ENCODE measurements around the gene RGL2. TPM values are rescaled to one million over a fixed set of nuclear protein-coding genes. Genes with fewer than 3 reads are reported as not detected.
A peak's percentile ranks its signal among the peaks of the same experiment; 100 is the strongest.
"Not testable (repeated sequence)": the region's sequence is repeated elsewhere in the genome, so short reads cannot be mapped to it uniquely, and the experiment has no call there.

The RGL2 gene, protein sequence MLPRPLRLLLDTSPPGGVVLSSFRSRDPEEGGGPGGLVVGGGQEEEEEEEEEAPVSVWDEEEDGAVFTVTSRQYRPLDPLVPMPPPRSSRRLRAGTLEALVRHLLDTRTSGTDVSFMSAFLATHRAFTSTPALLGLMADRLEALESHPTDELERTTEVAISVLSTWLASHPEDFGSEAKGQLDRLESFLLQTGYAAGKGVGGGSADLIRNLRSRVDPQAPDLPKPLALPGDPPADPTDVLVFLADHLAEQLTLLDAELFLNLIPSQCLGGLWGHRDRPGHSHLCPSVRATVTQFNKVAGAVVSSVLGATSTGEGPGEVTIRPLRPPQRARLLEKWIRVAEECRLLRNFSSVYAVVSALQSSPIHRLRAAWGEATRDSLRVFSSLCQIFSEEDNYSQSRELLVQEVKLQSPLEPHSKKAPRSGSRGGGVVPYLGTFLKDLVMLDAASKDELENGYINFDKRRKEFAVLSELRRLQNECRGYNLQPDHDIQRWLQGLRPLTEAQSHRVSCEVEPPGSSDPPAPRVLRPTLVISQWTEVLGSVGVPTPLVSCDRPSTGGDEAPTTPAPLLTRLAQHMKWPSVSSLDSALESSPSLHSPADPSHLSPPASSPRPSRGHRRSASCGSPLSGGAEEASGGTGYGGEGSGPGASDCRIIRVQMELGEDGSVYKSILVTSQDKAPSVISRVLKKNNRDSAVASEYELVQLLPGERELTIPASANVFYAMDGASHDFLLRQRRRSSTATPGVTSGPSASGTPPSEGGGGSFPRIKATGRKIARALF
- total RNA-seq (10 to 100 TPM; 83.3 to 94.6 TPM), polyA plus RNA-seq (ENCODE audit: insufficient read length in 6 of 6) (100 to 1,000 TPM; 133 to 157 (median 140) TPM)
- long read RNA-seq, donor 1, partial matches to known transcripts, result 51 of 59 reads
- long read RNA-seq, donor 1, other reads (novel, unspliced or antisense), result 0 of 59 reads
- long read RNA-seq, donor 2, partial matches to known transcripts, result 0 of 2 reads
- long read RNA-seq, donor 2, other reads (novel, unspliced or antisense), result 0 of 2 reads
- long read RNA-seq, donor 3, partial matches to known transcripts, result 0 of 4 reads
- long read RNA-seq, donor 3, other reads (novel, unspliced or antisense), result 0 of 4 reads
- long read RNA-seq, donor 4, partial matches to known transcripts, result 4 of 8 reads
- long read RNA-seq, donor 4, other reads (novel, unspliced or antisense), result 3 of 8 reads
- long read RNA-seq, donor 5, partial matches to known transcripts, result 49 of 55 reads
- long read RNA-seq, donor 5, other reads (novel, unspliced or antisense), result 0 of 55 reads
- long read RNA-seq, donor 6, transcript RGL2-247 (18 exons, 3,278 nt), result major isoform, 5 of 5 reads
- long read RNA-seq, donor 6, partial matches to known transcripts, result 0 of 5 reads
- long read RNA-seq, donor 6, other reads (novel, unspliced or antisense), result 0 of 5 reads
- long read RNA-seq, donor 7, partial matches to known transcripts, result 0 of 4 reads
- long read RNA-seq, donor 7, other reads (novel, unspliced or antisense), result 0 of 4 reads
- long read RNA-seq, donor 8, transcript RGL2-247 (18 exons, 3,278 nt), result major isoform, 6 of 7 reads
- long read RNA-seq, donor 8, partial matches to known transcripts, result 0 of 7 reads
- long read RNA-seq, donor 8, other reads (novel, unspliced or antisense), result 0 of 7 reads
- long read RNA-seq, donor 9, result 0 reads
- long read RNA-seq, donor 10, partial matches to known transcripts, result 2 of 6 reads
- long read RNA-seq, donor 10, other reads (novel, unspliced or antisense), result 4 of 6 reads
- long read RNA-seq, donor 11, partial matches to known transcripts, result 40 of 40 reads
- long read RNA-seq, donor 11, other reads (novel, unspliced or antisense), result 0 of 40 reads
- long read RNA-seq, donor 12, partial matches to known transcripts, result 0 of 2 reads
- long read RNA-seq, donor 12, other reads (novel, unspliced or antisense), result 0 of 2 reads

DNA sequence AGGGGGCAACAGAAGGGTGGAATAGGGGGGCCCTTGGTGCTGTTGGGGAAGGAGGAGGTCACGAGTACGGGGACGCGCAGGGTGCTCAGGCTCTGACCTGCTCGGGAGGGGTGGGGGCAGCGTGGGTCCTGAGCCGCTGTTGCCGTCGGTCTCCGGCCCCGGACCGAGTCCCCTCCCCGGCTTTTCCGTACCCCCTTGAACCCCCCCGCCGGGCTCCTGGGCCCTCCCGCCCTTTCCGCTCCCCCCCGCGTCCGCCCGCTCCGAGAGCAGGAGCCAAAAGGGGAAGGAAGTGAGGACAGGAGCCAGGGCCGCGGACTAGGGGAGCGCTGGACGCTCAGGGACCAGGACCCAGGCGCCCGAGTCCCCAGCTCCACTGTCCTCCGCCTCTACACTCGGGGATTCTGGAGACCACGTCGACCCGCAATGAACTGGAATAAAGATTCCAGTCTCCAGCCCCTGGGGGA lies at the start of gene RGL2:
Gene RGL2, minus strand, starts transcription at position 170 of the 464 bp plus-strand sequence. CDS start 332 bp downstream, outside the sequence.
- Histone ChIP-seq H3K27ac (peak within 1 kb of the TSS; percentile 97), H3K4me1 (peaks cover 12 to 47% of the 10 kb centered on the region in 2 donors), H3K4me3 (peak within 1 kb of the TSS; percentile 61 to 65), H3K9me3 (no peaks in the 10 kb centered on the region), H3K27me3 (no peaks in the 10 kb centered on the region), H3K36me3 (peaks cover 0 to 64% of the 10 kb centered on the region in 2 donors)
- intact Hi-C loops (cut with DNase I), result no loop called here
- TF ChIP-seq, protein P1, sequence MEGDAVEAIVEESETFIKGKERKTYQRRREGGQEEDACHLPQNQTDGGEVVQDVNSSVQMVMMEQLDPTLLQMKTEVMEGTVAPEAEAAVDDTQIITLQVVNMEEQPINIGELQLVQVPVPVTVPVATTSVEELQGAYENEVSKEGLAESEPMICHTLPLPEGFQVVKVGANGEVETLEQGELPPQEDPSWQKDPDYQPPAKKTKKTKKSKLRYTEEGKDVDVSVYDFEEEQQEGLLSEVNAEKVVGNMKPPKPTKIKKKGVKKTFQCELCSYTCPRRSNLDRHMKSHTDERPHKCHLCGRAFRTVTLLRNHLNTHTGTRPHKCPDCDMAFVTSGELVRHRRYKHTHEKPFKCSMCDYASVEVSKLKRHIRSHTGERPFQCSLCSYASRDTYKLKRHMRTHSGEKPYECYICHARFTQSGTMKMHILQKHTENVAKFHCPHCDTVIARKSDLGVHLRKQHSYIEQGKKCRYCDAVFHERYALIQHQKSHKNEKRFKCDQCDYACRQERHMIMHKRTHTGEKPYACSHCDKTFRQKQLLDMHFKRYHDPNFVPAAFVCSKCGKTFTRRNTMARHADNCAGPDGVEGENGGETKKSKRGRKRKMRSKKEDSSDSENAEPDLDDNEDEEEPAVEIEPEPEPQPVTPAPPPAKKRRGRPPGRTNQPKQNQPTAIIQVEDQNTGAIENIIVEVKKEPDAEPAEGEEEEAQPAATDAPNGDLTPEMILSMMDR (IDR thresholded peaks at IDR 0.05), result no peak
- ATAC-seq (peak; percentile 79), DNase-seq (peak; percentile 74 to 97 (median 87))

GRCh38 chr6:33347816-33348215 lies 49.1 kb upstream of the RGL2 start:
- no peak for ATAC-seq
- TF ChIP-seq, protein P1 (IDR thresholded peaks at IDR 0.05), result no peak
- H3K27ac ChIP-seq, result no peak overlapping the region

GRCh38 chr6:33346972-33347371 lies 48.2 kb upstream of the RGL2 start:
- H3K36me3 ChIP-seq; ATAC-seq; intact Hi-C loops (cut with DNase I); H3K9me3 ChIP-seq; H3K27me3 ChIP-seq; DNase-seq: not testable (repeated sequence)
- peak overlapping the region in 1 of 2 donors; percentile 29 for H3K4me3 ChIP-seq
- peak overlapping the region in 1 of 2 donors; percentile 41 for H3K27ac ChIP-seq
- H3K4me1 ChIP-seq, result peaks cover 3 to 22% of the 10 kb centered on the region in 2 donors

More at GRCh38 chr6:33347816-33348215, 49.1 kb upstream of the RGL2 start:
- intact Hi-C loops (cut with DNase I), result no loop called here
- no peaks in the 10 kb centered on the region for H3K9me3 ChIP-seq
- H3K36me3 ChIP-seq, result no peaks in the 10 kb centered on the region
- DNase-seq, result no peak
- H3K27me3 ChIP-seq, result no peaks in the 10 kb centered on the region
- H3K4me3 ChIP-seq, result peak overlapping the region in 1 of 2 donors; percentile 29
- H3K4me1 ChIP-seq, result peaks cover 3 to 22% of the 10 kb centered on the region in 2 donors

DNA sequence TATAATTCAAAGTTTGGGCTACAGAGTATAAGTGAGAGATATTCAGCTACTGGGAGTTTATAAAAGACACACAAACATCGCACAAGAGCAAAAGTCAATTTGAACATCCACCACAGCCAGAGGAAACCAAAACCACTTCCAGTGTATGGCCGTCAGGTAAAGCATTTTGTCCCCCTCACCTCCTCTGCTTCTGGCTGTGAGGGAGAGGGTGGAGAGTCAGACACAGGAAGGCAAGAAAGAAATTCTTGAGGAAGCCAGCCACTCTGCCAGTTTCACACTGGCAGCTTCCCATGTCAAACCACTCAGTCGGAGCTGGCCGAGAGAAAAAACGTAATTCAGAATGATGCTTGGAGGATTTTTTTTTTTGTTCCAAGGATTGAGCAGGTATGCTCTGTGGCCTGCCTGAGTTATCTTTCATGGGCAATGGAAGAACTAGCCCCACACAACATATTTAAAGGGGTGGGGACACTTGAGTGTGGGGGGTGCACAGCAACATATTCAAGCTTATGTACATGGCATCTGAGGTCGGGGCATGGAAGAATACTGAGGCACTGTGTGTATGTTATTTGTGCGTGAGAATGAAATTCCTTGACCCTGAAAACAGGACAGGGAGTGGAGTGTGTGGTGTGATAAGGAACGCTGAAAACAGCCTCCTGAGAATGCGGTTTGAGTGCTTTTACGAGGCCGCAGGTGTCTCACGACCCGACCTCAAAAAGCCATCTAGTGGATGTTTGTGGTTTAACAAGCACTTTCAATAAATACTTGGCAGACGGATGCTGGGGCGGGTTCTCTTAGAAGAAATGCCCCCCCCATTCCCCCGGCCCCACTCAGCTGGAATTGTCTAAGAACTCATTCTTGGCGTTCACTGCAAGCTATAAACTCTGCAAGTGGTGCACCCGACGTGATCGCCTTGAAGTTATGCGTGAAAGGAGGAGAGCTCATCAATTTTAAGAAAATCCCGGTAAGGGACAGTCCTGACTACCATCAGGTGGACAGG lies 46.3 kb upstream of the RGL2 start:
- peak overlapping the region; percentile 72 to 75 for H3K27ac ChIP-seq
- ATAC-seq, result peak; percentile 80
- H3K4me3 ChIP-seq, result peak overlapping the region in 1 of 2 donors; percentile 29
- DNase-seq, result peak in 3 of 4 donors; percentile 59 to 83 (median 76)
- TF ChIP-seq, protein P1 (IDR thresholded peaks at IDR 0.05), result peak; percentile 42 to 50
- H3K27me3 ChIP-seq, result no peaks in the 10 kb centered on the region
- intact Hi-C loops (cut with DNase I), result no loop called here
- H3K36me3 ChIP-seq, result no peaks in the 10 kb centered on the region
- H3K9me3 ChIP-seq, result no peaks in the 10 kb centered on the region
- H3K4me1 ChIP-seq, result peaks cover 3 to 22% of the 10 kb centered on the region in 2 donors
